Upper lobe of left lung (tissue), 4 donors: ENCODE results near the gene FBXO28.

Experiments
- CTCF ChIP-seq, 6 experiments: fragments of 450-650 bp in 4 of 6; fragments of 200-600 bp in 2 of 6; sonication (generic) in 2 of 6; IDR thresholded peaks; one replicate each; pipeline ENCODE4 v1.5.1; 2016 to 2019; ENCODE audit warnings: antibody characterized with exemption in 6 of 6
- POLR2A ChIP-seq, 4 donors: fragments of 450-650 bp; IDR thresholded peaks; one replicate each; pipeline ENCODE4 v1.5.1; 2016 to 2017; ENCODE audit warnings: antibody characterized with exemption in 4 of 4, mild to moderate bottlenecking in 2 of 4
- POLR2AphosphoS5 ChIP-seq, 2 donors: sonication (generic); formaldehyde crosslinking; IDR thresholded peaks; one replicate each; pipeline ENCODE4 v1.5.1; 2017; ENCODE audit warnings: antibody characterized with exemption in 2 of 2

- TF ChIP-seq CTCF (IDR thresholded peaks at IDR 0.05): no peak
- no peak for TF ChIP-seq POLR2A (IDR thresholded peaks at IDR 0.05)
- no peak for TF ChIP-seq POLR2AphosphoS5 (IDR thresholded peaks at IDR 0.05)
These were observed 67.0 kb downstream of the FBXO28 start for GRCh38 chr1:224180783-224181452.
